Activated naive CD4-positive, alpha-beta T cell (primary cell): ENCODE data around the gene ROPN1.
A peak's percentile ranks its signal among the peaks of the same experiment; 100 is the strongest.
"Not testable (repeated sequence)": the region's sequence is repeated elsewhere in the genome, so short reads cannot be mapped to it uniquely, and the experiment has no call there.

ENCODE experiments used
- DNase-seq, 4 experiments: peaks; one replicate each; lab custom pipeline; 2025; lab: John Stamatoyannopoulos, UW

Gene ROPN1

DNA sequence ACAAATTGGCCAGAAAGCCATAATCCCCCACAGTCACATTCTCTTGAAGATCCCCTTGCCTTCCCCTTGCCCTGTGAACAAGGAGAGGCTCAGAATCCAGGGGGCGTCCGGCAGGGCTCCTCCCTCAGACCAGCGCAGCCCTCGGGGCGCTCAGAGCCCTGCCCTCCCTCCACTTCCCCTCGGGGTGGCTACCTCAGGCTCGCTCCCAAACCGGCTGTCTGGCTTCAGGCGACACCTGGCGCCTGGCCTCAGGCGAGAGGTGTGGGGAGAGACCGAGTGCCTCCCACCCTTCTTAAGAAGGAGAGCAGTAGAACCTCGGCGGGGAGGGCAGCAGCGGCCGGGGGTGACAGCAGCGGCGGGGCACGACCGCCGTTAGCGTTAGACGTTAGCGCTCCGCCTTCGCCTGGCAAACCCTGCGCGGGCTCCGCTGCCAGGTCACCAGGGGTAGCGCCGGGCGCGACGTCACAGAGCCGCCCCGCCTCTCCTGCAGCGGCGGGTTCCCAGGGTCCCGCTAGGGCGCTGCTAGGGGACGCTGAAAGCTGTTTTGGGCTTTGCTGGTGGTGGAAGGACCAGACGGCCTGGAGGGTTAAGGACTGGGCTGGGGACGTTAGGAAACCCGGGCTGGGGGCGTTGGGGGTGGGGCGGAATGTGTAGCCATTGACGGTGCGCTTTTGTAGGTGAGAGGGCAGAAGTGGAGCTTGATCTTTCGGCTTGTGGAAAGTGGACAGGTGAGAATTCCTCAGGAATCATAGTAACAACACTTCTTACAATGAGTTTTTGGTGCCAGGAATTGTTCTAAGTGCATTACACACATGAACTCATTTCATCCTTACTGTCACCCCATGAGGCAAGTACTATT is at the start of gene ROPN1:
Gene ROPN1 (minus strand): TSS at position 395 of the 859 bp plus-strand sequence. CDS start 11,643 bp downstream, outside the sequence.
- DNase-seq: not testable (repeated sequence)

DNA sequence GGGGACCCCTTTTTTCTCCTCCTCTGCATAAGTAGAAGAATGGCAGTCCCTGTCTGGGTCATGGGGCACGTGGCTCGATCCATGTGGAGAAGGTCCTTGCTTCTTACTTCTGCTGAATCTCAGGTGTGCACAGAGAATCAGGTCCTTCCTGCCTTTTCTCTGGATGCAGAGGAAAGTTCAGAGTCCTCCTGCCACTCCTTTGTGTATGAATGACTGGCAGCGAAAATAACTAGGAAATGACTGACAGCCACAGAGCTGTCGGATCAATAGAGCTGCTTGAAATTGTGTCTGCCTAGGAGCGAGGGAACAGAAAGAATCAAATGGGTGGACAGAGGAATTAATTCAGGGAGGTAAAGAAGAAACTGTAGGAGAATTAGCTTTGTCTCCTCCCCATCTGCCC is 49.6 kb upstream of the ROPN1 start:
- no peak for DNase-seq

DNA sequence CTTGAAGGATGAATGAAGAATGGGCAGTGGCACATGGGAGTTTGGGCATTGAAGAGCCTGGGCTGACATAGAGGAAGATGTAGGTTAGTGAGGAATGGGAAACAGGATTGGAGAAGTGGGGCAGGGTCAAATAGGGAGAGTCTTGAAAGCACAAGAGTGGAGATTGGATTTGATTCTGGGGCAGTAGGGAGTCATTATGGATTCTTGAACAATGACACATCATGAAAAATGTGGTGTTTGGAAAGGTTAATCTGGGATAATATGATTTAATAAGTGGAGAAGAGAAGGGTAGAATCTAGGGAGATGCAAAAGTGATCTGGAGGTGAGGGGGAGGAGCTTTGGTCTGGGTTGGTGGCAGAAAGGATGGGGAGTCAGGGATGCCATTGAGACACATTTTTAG is 45.4 kb upstream of the ROPN1 start:
- no peak for DNase-seq

DNA sequence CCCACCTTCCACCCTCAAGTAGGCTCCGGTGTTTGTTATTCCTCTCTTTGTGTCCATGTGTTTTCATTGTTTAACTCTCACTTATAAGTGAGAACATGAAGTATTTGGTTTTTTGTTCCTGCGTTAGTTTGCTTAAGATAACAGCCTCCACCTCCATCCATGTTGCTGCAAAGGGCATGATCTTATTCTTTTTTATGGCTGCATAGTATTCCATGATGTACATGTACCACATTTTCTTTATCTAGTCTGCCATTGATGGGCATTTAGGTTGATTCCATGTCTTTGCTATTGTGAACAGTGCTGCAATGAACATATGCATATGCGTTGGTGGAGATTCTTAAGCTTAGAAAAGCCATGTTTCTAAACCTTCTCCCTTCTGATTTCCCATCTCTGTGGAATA is 44.3 kb upstream of the ROPN1 start:
- DNase-seq: not testable (repeated sequence)

DNA sequence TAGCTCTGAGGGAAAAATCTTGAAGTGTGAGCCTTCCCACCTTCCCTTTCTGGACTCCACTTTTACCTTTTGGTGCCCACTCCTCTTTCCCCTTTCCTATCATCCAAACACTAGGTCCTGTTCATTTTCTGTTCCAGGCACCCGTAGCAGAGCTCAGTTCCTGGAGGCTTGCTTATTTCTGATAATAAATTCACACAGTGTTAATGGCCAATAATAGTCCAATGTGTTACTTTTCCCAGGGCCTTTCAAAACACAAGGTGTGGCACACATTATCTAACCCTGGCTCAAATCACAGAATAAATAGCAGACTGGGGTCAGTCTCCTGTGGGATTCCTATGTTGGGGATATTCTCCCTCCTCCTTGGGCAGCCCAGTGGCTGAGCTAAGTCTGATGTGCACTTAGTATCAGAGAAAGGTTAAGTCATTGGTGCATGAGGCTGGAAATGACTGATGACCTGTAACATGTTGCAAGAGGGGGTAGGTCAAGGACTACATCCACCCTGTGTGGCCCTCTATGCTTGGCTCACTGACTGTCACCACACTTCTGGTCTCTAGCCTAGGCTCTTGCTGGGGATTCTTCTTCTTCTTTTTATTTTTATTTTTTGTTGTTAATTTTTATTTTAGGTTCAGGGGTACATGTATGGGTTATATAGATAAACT is 43.7 kb upstream of the ROPN1 start:
- DNase-seq: no peak

DNA sequence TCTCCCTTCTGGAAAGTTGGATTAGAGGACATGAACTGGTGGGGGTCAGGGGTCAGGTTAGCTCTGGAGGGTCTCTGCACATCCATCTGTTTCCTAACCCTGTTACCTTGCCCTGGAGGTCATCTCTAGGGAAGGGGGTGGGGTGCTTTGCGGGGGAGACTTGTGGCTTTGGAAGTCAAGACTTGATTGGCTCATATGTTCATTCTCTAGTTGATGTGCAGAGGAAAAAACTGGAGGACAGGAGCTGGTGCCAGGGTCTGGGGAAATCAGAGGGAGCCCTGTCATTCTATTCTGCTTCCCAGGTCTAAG is 42.9 kb upstream of the ROPN1 start:
- no peak for DNase-seq

DNA sequence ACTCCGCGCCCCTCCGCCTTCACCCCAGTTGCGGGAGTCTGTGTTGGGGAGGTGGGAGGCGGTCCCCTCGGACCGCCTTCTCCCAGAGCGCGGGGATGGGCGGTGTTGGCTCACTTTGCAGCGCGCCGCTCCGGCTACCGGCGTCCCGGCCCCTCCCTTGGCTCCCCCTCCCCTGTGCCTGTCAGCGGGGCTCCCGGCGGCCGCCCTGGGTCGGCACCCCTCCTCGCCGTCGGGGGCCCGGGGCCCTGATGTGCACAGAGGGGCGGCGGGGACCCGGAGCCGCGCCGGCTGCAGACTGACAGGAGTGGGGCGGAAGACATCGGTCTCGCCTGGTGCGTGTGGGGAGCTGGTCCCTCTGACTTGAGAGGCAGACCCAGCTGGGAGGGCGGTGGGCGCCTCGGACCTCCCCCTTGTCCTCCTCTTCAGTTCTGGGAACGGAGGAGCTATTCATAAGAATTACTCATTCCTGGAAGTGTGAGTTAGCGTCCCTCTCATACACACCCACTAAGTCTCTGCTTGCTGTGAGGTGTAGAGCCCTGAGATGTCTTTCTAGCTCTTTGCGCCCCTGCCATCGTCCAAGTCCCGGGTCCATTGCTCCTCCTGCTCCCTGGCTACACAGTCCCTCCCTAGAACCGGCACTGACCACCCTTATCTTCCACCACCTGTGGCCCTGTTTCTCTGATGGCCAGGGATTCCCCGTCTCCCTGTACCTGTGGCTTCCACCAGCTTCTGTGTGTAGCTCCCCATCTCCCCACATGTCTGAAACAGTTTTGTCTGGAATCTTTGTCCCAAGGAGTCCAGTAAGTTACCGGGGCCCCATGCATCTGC is 42.3 kb upstream of the ROPN1 start:
- DNase-seq: no peak

DNA sequence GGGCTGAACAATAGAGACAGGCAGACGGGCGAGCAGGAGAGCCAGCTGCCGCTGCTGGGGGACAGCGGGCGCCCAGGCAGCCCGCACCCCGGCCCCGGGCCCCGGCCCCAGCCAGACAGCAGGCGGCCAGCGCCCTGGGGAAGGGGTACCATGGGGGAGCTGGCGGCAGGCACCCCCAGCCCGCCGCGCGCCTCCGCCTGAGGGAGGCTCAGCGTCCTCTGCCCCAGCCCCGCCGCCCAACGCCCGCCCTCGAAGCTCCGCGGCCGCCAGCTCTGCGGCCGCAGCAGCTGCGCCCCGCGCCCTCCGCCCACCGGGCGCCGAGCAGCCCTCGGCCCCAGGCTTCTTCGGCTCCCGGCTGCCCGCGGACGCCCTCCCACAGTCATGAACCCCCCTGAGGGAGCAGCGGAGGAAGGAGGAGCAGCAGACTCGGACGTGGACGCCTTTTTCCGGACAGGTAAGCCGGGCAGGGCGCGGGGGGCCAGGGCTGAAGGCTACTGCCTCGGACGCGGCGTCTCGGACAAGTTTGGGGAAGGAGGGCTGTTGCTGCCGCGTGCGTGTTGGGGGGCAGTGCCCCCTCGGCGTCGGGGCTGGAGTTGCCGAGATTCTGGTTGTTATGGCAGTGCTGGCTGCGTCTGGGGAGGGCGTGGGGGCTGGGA is 41.6 kb upstream of the ROPN1 start, which contains the start of gene KALRN:
Gene KALRN (plus strand): TSS at position 10 of the 656 bp plus-strand sequence.
- no peak for DNase-seq

DNA sequence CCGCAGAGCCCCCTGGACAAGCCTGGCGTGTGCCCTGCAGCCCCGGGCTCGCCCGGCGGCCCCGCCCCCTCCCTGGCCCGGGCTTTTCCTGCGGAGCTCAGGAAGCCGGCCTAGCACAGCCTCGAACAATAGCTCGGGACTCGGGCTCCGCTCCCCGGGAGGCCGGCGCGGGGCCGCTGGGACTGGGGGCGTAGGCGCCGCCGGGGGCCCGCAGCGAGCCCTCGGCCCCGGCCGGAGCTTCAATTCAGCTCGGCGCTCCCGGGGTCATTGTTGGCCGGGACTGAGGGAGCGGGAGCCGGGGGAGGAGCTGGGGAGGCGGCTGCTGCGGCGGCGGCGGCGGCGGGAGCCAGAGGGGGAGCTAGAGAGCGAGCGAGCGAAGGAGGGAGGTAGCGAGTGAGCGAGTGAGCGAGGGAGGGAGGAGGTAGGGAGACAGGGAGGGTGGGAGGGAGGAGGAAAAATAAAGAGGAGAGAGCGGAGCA is 41.0 kb upstream of the ROPN1 start:
- peak in 3 of 4 experiments; percentile 16 to 49 (median 21) for DNase-seq

DNA sequence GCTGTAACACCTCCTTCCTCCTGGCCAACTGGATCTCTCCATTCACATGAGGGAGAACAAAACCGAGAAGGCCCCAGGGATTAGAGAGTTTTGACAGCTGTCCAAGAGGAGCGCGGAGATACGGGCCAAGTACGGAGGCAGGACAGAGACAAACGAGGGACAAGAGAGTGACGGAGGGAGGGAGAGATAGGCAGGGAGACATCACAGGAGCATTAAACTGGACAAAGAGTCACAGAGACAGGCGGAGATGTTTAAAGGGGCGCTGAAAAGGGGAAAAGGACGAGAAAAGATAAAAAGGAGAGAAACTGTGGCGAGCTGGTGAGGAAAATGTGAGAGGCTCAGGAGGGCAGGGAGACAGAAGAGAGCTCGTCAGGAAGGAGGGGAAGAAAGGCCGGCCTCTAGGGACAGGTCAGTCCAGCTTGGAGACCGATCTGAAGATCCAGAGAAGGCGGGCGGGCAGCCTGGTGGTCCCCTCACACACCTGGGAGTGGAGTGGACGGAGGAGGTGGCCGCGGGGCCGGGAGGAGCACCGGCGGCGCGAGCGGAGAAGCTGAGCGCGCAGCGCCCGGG is 40.5 kb upstream of the ROPN1 start:
- no peak for DNase-seq

DNA sequence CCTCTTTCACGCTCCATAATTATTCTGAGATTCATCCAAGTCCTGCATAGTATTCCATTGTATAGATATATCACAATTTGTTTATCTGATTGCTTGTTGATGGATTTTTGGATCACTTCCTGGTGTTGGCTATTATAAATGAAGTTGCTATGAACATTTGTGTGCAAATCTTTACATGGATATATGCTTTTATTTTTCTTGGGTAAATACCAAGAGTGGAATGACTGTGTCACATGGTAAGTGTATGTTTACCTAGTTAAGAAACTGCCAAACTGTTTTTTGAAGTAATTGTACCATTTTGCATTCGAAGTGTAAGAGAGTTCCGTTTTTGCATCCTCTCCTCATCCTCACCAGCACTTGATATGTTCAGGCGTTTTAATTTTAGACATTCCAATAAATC is 34.6 kb upstream of the ROPN1 start:
- DNase-seq: no peak

DNA sequence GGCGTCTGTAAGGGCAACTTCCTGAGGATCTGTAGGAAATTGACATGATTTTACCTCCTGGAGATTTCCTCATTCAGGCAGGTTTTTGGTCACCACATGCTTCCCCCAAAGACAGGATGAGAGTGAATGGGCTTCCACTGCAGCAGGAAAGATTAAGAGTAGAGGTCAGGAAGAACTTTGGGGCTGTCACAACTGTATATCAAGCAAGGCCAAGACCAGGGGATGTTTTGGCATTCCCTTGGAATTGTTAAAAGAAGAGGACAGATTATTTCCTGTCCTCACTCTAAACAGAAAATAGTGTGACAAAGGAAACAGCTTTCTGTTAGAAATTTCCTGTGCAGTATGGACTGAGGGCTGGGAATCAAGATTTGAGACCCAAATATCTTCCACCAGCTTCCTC is 31.6 kb upstream of the ROPN1 start:
- DNase-seq: not testable (repeated sequence)

DNA sequence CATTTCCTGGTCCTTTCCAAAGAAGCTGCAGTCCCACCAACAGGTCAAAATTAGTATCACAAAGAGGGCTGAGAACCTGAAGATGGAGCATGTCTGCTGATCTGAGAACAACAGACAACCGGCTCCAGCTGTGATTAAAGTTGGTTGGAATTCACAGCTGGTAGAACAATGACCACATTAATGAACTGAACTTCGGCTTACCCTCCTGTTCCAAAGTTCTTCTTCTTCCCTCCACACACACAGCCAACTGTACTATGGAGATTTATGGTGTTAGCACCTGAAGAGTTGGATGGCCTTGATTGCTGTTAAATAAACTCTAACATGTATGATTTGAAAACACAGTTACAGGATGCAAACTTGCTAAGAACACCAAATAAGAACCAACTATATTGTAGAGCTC is 27.4 kb upstream of the ROPN1 start:
- no peak for DNase-seq

DNA sequence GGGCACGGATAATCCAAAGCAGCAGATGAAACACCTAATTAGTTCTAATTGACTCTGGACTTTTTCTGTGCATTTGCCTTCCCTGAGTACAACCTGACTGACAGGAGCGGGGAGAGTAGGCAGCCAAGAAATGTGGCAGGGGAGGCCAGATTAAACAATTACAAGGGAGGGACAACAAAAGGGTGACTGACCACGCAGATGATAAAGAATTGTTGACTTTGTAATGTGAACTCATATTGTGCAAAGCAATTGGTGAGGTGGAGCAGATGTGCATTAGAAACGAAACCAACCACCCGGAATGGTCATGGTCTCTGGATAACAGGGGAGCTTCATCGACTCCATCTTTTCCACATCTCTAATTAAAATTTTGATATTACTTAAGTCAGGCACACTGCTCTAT is 25.6 kb upstream of the ROPN1 start:
- not testable (repeated sequence) for DNase-seq

DNA sequence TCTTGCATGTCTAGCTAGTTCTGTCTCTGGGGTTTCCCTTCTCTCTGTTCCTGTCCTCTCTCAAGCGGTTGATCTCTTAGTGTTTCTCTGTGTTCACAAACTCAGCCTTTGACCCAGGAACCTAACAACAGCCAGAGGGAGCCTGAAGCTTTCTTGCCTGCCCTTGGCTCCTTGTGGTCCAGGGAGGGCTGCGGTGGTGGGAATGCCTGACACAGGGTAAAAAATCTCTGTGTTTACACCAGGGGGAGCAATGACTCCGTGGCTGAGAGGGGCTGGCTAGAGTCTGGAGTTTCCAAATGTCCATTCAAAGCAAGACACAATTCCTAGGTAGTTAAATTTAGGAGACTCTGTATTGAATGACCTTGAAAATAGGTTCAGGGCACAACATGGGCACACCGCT is 24.6 kb upstream of the ROPN1 start:
- not testable (repeated sequence) for DNase-seq

DNA sequence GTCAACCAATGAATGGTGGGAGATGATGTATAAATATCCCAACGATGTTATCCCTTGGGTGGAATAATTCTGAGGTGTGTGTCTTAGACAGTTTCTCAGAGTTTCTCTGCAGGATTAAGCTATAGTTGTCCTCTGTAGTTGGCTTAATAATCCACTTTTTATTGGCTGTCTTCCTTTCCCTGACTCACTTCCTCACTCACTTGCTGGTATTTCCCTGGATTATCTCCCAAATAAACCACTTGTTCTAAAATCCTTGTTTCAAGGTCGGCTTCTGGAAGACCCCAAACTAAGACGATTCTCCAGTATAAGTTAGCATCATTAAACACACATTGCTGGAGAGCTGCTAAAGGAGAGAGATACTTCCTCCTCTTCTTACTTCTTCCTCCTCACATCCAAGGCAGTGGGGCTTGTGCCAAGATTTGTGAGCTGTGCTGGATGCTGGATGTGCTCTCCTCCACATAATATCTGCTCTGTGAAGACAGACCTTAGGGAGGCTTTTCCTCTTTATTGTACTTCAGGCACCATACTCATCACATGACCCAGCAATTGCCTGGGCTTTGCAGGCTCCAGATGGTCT is 22.5 kb upstream of the ROPN1 start:
- DNase-seq: no peak

DNA sequence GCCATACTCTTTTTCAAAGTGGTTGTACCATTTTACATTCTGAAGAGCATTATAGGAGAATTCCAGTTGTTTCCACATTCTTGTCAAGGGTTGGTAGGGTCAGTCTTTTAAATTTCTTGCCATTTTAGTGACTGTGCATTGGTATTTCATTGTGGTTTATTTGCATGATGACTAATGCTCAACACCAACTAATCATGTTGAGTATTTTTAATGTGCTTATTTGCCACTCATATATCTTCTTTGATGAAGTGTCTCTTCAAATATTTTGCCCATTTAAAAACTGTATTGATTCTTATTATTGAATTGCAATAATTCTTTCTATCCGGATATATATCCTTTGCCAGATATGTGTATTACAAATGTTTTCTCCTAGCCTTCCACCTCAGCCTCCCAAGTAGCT is 16.4 kb upstream of the ROPN1 start:
- not testable (repeated sequence) for DNase-seq

DNA sequence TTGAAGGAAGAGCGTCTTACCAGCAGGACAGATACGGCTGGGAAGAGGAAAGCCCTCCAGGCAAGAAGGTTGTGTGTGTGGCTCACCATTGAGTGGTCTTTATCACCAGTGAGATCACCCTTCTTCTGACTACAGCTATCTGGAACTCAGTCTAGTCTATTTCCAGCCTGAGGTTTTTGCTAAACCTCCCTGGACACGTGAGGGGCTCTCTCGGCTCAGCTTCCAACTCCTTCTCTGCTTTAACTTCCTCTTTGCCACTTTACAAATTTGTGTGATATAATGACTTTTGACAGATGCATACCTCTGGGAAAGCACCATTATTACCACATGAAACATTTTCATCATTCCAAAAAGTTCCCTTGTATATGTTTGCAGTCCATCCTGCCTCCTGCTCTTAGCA is 15.3 kb upstream of the ROPN1 start:
- DNase-seq: no peak

DNA sequence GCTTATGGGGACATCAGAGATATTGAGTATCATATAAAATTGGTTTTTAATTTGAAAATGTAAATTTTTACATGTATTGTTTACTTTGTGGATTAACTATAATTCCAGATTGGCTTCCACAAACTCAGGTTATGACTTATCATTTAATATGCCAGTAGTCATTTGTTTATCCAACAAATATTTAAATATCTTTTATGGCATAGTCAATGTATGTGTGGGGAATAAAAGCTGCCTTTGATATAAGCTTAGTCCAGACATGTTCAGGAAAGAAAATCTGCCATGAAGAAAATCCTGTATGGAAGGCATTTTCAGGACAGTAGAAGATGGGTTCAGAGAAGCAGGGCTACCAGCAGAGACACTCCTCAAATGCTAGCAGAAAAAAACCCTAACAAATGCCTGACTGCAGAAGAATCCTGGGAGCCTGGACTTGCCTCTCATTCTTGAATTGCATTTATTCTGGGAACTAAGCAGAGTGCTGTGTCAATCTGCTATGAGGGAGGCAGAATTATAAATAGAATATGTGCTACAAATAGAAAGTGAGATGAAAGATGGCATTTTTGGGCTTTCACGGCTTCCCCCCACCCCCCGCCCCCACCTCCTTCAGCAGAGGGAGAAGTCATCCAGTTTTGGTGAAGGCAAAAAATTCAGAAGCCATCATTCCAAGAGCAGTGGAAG is 10.6 kb upstream of the ROPN1 start:
- DNase-seq: not testable (repeated sequence)

DNA sequence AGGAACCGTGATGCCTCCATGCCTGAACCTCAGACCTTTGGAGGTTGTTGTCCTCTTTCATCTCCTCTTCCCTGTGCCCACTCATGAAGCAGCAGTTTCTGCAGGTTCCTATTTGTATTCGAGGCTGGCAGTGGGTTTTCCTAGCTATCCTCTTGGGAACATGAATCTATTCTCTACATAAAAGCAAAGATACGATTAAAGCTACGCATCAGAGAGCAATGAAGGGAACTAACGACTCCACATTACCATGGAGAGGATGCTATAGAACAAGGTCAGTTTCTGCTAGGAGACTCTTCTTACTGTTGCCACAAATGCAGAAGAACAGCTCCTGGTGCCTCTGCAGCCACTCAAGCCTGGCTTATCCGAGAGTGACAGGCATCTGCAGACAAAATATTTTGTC is 9.4 kb upstream of the ROPN1 start:
- DNase-seq: not testable (repeated sequence)

DNA sequence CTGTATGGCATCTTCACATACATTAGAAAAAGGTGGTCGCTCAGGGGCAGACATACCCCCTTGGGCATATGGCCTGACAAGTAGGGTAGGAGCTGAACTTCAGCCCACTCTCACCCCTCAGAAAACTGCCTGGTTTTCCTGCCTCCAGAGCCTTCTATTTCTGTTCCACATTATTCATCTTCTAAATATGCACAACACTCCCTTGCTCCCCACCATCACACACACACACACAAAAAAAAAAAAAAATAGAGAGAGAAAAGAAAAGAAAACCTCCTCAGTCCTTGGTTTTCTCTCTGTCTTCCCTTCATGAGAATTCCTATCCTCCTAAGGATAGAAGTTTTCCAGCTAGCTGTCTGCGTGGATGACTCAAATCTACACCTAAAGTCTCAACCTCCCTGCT is 5.6 kb upstream of the ROPN1 start:
- no peak for DNase-seq
